ENCODE data around the gene ZNF536. TPM values are rescaled to one million over a fixed set of nuclear protein-coding genes. Genes with fewer than 3 reads are reported as not detected.

Gene ZNF536
- total RNA-seq, 1 experiment from 2014 or later, result not detected

- Histone ChIP-seq H3K4me1 (ENCODE audit: insufficient read depth, low read length) (no peaks in the 10 kb centered on the region), H2BK12ac (ENCODE audit: insufficient read length, low read depth, low read length) (no peak overlapping the region), H3K27me3 (ENCODE audit: insufficient read depth, low read length) (no peaks in the 10 kb centered on the region), H3K4me2 (ENCODE audit: insufficient read depth, insufficient read length, low read length) (no peak overlapping the region), H2AFZ (ENCODE audit: low read length) (no peak overlapping the region), H2BK5ac (ENCODE audit: insufficient read length, low read length) (no peak overlapping the region), H4K8ac (replicated peaks; ENCODE audit: insufficient read length, low read depth, low read length) (no peak overlapping the region), H3K4ac (ENCODE audit: low read depth, low read length) (no peak overlapping the region), H3K9ac (ENCODE audit: extremely low read depth, insufficient read length, low read length) (no peak overlapping the region), H3K79me2 (ENCODE audit: insufficient read depth, low read length) (no peaks in the 10 kb centered on the region), H3K79me1 (ENCODE audit: insufficient read depth, low read depth, low read length, poor library complexity, severe bottlenecking) (no peaks in the 10 kb centered on the region), H4K20me1 (ENCODE audit: control insufficient read depth, insufficient read depth, insufficient read length) (no peaks in the 10 kb centered on the region), H3T11ph (ENCODE audit: low read length) (no peak overlapping the region), H3K14ac (ENCODE audit: insufficient read depth, low read length) (no peak overlapping the region), H3K18ac (ENCODE audit: insufficient read length, low read depth, low read length) (no peak overlapping the region), H2BK120ac (ENCODE audit: low read depth, low read length, poor library complexity, severe bottlenecking) (no peak overlapping the region), H2BK15ac (ENCODE audit: low read depth, low read length) (no peak overlapping the region), H4K91ac (ENCODE audit: insufficient read length, low read depth, low read length) (no peak overlapping the region), H3K56ac (ENCODE audit: insufficient read length, low read depth, low read length) (no peak overlapping the region), H3K9me3 (ENCODE audit: control insufficient read depth, low read depth, low read length) (no peaks in the 10 kb centered on the region), H2AK5ac (ENCODE audit: insufficient read length, low read length) (no peak overlapping the region), H3K23me2 (ENCODE audit: insufficient read length, low read depth, low read length, poor library complexity, severe bottlenecking) (no peaks in the 10 kb centered on the region), H3K27ac (ENCODE audit: insufficient read length, low read depth, low read length) (no peak overlapping the region), H4K5ac (ENCODE audit: insufficient read length, low read depth, low read length) (no peak overlapping the region), H2BK20ac (ENCODE audit: low read depth, low read length, poor library complexity, severe bottlenecking) (no peak overlapping the region), H3K23ac (ENCODE audit: insufficient read length, low read depth, low read length) (no peak overlapping the region)
- Mint-ChIP-seq H3K9me3 (no peaks in the 10 kb centered on the region; a peak in 1 of 5 replicates), H3K36me3 (ENCODE audit: insufficient read depth in 1 of 3, low read depth in 3 of 3) (no peaks in the 10 kb centered on the region), H3K27me3 (ENCODE audit: low read depth) (peaks cover 4% of the 10 kb centered on the region), H3K4me1 (no peaks in the 10 kb centered on the region; a peak in 1 of 4 replicates), H3K27ac (no peak overlapping the region), H3K4me3 (no peak overlapping the region)
- TF ChIP-seq CTCF (conservative IDR thresholded peaks at IDR 0.05), result no peak
- no peak for DNase-seq
- no CpG with 5 or more reads among the region's 12 CpGs for WGBS (ENCODE audit: extremely low coverage, insufficient read length, low lambda C conversion rate)
Measured at GRCh38 chr19:30333291-30334065, 38.7 kb upstream of the ZNF536 start.

Data from H9 (cell line).